Kidney capillary endothelial cell (primary cell): ENCODE results near the gene ANKRD13D.

Source experiments
- DNase-seq: peaks from one replicate; pipeline ENCODE4 v3.0.0-alpha.2; 2018; ENCODE audit warnings: low spot score

ANKRD13D gene

DNA sequence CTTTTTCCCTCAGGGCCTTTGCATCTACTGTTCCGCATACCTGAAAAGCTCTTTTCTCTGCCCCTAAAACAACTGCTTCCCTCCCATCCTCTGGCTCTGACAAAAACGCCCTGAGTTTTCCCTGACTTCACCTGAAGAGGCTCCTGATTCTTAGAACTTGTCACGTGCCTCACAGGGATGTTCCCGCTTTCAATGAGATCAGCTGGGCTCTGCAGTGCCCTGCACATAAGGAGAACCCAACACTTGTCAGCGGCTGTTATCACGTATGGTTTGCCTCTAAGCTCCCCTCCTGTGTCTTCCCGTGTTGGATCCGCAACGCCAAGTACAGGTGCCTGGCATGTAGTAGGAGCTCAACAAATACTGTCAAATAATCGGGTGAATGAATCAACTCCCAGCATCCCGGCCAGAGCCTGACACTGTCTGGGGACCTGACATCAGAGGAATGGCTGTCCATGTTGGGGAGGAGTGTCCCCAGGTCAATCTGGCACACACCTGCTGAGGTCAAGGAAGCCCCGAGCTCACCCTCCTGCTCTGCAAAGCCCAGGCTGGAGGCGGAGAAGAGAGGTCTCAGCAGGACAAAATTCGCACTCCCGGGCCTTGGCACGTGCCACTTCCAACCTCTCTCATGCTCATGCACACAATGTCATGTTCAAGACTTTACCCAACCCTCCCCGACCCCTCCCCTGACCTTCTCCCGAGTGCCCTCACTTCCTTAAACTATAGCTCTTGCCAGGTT, 27.0 kb upstream of the ANKRD13D start:
- no peak for DNase-seq

DNA sequence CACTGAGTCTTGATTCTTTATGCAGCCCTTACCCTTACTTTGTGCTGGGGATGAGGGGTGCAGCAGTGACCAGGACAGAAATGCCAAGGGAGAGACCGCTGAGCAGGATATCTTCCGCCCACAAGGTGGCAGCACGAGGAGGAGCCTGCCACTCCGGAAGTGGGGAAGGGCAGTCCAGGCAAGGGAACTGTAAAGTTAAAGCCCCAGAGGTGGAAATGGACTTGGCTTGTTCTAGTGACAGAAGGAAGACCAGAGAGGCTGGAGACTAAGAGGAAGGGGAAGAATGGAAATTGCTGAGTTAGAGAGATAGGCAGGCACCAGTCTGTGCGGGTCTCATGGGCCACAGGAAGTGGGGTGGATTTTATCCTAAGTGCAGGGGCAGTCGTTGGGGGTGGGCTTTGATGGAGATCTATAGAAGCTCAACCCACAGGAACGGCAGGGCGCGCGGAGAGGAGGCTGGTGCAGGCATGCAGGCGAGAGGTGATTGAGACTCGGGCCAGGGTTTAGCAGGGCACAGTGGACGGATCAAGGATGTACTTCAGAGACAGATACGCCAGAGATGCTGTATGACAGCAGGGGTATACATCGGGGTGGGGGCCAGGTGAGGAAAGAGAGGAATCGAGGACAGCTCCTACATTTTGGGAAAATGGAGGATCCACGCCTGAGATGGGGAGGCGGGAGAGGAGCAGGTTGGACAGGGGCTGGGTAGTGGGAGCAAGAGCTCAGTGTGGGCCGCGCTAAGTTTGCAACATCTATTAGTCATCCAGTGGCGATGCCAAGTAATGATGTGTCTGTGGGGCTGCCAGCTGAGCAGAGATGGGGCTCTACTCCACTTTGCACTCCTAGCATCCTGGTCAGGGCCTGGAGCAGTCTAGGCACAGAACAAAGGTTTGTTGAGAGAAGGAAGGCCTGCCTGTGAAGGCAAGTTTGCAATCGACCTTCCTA, 26.1 kb upstream of the ANKRD13D start:
- peak; percentile 82 for DNase-seq

DNA sequence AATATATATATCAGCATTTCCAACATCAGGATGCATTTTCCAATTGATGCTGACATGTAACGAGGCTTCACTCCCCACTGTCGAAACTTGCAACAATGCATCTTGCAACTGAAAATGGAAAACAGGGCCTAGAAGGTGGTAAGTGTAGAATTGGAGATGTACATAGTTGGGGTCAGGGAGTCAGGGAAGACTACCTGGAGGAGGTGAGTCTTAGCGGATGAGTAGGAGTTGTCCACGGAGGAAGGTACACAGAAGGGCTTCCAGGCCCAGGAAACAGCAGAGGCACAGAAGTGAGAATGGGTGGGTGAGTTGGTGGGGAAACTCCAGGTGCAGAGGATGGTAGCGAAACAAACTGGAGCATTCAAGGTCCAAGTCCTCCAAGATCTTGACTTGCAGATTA, 24.8 kb upstream of the ANKRD13D start:
- no peak for DNase-seq

DNA sequence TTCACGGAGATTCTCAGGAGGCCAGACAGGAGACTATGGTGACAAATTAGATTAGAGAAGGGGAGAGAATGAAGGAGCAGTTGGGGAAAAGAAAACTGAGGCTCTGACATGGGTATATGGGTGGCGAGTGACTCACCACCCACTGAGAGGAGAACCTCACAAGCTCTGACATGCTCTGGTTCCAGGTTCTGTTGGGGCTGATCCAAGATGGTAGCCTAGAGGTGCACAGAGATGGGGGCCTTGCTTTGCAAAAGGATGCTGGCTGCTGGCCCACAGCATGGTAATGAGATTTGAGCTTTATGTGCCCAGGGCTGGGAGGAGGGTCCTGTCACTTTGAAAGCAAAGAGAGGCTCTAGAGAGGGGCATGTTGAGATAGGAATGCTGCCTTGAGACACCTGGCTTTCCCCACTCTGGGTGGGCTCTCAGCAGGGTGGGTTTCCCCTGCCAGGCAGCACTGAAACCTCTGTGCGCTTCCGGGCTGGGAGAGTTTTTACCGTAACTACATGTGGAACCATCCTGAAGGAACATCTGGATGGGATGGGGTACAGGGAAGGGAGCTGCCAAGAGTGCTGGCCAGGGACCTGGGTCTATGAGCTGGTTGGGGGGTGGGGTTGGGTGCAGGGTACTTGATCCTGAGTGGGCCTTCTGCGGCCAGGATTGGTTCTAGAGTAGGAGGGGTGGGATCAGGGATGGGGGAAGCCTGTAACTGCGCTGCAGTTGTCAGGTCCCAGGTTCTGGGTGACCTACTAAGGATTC, 24.0 kb upstream of the ANKRD13D start:
- DNase-seq = no peak

DNA sequence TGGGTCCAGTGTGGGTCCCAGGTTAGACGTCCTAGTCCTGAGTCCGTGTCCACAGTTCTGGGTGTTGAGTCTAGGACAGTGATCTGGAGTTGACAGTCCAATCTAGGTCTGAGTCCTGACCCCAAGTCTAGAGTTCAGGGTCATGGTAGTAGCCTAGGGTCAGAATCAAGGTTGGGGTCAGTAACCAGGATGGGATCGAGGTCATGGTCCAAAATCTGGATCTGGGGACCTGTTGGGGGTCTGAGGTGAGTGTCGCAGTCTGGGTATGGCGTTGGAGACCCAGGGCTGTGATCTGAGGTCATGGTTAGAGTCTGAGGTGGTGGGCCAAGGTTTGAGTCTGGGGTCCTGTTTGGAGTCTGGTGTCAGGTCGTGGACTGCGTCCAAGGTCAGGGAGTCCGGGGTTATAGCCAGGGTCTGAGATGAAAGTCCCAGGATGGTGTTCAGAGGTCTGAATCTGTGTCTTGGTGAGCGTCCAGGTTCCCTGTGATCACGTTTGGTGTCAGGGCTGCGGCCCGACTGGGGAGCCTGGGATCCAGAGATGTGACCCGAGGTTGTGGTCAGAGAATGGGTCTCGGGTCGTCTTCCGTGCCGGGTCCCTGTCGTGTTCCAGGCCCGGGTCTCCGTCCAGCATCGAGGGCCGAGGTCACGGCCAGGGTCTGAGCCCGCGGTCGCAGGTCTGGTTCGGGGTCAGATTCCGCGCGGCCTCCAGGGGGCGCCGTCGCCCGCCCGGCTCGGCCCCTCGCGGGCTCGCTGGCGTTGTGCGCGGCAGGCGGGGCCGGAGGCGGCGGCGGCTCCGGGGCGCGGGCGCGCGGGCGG, 23.3 kb upstream of the ANKRD13D start:
- DNase-seq = no peak

DNA sequence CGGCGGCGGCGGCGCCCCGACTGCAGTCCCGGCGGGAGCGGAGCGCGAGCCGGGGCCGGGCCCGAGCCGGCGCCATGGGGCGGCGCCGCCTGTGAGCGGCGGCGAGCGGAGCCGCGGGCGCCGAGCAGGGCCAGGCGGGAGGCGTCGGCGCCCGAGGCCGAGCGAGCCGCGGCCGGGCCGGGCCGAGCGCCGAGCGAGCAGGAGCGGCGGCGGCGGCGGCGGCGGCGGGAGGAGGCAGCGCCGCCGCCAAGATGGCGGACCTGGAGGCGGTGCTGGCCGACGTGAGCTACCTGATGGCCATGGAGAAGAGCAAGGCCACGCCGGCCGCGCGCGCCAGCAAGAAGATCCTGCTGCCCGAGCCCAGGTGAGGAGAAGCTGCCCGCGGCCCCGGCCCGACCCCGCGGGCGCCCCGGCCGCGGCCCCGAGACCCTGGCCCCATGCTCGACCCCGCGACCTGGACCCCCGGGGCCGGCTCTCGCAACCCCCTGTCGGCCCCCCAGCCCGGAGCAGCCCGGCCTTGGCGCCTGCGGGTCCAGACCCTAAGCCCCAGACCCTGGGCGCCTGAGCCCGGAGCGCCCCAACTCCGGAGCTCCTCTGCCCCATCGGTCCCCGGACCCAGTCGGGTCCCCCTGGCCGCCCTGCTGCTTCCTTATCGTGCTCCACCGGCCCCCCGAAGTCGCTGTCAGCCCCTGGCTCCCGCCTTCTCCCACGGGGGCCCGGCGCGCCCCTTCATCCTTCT, 22.5 kb upstream of the ANKRD13D start, which contains the start of gene GRK2:
TSS of gene GRK2 (plus strand) at position 25 of the 739 bp plus-strand sequence. CDS start at position 252, 227 bp downstream.
- DNase-seq = no peak

DNA sequence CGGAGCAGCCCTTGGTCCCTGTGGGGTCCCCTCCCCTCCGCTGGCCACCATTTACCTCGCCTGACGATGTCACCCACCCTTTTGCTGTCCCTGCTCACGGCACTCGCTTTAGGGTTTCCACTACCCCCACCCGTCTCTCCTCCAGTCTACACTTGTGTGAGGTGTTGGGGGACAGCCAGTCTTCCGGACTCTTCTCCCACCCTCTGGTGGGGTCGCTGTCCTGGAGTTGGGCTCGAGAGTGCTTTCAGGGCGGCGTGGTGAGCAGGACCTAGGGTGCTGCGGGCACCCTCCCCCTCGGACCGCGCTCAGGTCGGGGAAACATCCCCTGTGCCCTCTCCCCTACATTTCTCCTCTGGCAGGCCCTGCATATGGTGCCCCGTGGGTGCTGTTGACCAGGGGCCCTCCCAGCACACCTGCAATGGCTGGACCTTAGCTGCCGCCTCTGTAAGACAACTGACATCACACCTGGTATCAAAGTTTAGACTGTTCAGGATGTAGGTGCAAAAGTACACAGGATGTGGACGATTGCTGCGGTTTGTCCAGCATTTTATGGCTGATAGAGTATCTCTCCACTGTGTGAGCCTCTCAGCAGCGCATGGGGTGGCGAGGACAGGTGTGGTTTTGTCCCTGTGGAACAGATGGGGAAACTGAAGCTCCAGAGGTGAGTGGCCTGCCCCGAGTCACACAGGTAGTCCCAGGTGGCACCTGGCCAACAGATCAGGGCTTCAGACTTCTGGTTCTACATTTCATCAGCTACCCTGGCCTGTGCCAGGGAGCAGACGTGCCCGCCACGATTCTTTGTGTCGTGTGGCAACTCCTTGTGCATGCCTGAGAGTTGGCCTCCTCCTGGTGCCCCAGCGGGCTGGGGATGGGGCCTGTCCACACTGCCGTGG, 21.7 kb upstream of the ANKRD13D start:
- no peak for DNase-seq

DNA sequence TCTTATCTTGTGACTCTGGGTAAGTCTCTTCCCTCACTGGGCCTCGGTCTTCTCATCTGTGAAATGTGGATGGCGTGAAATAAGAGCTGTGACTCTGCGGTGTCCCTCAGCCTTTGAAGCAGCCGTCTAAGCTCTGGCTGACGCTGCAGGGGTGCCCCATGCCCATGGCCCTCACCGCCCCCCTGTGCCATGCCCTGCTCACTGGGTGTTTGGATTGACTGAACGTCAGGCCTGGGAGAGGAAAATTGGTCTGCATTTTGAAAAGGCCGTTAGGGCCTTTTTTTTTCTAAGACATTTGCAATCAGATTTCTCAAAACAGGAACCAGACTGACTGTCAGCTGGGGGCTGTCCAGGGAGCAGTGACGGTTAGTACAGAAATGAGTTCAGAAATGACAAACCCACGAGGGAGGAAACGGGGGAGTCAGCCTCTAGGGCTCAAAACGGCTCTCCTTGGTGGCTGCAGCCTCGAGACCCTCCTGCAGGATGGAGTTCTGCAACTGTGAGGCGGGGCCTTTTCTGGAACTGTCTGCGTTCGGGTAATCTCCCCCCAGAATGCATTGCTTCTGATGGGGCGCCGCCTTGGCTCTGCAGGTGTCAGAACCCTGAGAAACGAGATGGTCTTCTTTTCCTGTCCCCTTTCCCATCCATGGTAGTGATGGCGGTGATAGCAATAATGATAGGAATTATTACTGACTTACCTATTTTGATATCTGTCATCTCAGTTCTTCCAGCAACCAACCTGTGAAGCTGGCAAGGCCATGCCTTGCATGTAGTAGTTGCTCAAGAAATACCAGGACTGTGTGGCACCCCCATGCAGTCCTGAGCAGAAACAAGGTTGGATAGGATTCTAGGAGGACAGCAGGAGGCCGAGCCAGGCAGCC, 20.8 kb upstream of the ANKRD13D start:
- no peak for DNase-seq

DNA sequence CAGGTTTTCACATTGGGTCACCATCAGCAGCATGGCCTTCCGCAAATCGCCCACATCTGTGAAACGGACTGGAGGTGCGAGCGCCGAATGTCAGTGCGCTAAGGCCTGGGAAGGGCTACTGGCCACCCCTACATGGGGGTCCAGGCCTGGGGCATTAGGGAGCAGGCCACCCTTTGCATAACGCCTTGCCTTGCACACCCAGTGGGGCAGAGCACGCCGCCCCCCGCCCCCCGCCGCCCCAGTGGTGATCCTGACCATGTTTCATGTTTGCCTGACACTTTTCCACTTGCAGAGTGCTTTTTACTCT, 20.2 kb upstream of the ANKRD13D start:
- no peak for DNase-seq

DNA sequence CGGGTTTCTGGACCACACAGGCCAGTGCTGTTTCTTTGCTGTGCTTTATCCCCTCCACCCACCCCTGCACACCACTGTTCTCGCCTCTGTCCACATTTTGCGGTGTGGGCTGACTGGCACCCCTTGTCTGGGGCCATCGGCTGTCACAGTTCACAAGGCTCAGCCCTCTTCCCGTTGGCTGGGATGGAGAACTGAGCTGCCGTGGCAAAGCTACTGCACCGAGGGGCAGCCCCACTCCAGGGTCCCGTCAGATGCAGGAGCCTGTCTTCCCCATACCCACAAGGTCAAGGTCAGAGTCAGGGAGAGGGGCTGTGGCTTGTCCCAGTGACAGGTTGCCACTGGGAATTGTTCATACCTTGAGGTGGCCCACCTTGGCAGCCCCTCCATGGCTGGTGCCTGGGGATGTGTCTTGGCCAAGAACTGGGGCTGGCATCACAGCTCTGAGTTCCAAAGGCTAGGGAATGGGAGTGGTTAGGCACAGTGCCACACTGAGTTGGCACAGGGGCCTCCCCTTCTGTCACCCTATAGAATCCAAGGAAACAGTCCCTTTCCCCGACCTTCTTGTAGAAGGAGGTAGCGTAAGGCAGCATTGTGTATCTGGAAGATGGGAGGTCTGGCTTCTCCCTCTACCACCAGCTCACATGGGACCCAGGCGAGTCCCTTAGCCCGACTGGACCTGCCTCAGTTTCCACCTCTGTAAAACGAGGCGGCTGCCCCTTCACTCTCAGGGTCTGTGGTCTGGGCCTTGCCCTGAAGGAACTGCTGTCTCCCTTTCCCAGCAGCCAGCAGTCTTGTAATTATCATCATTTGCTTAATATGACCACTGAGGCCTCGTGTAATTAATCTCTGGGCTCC, 19.5 kb upstream of the ANKRD13D start:
- no peak for DNase-seq

DNA sequence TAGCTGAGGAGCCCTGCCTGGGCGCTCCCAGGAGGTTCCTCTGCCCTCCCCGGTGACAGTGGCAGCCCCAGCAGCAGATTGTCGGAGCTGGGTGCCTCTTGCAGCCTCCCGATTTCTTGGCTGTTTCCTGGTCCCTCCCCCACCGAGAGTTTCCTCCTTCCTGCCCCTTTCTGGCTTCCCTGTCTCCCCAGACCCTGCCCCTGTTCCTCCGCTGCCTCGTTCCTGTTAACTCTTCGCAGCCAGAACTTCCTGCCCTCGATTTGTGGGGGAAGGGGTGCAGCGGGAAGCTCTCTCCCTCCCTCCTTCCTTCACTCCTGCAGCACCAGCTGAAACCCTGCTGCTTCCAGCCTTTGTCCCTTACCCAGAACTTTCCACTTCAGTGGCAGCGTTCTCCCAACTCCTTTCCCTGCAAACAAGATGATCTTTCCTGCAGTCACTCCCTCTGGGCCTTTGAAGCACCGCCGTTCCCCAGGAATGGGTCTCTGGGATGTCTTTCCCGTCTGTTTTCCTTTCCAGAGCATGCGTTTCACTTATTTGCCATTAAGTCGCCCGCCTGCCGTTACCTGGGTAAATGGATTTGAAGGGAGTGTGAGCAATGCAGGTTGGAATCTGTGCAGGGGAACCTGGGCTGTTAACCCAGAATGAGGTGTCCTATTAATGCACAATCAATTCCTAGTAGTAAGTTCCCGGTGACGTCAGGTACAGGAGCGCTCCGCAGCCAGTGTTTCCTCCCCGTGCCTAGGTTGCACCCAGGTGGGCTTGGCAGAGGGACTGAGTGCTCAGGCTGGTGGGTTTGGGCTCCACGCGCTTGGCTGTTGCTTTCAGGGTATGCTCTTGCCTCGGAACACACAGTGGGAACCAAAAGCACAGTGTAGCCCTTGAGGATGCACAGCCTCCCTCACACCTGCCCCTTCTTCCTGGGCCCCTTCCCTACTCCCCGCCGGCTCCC, 18.6 kb upstream of the ANKRD13D start:
- no peak for DNase-seq

DNA sequence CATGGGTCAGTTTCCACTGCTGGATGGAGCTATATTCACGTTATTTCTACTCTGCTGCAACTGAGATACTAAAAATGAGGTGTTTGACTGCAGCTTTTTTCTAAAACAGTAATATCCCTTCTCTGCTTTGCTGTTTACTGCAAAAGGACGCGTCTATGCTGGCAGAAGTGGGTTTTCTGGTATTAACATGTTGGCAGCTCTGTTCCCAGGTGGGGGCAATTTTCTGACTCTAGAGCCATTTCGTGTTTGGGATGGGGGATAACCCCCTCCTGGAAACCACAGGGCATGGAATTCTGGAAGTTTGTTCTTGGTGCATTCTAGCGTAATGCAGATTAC, 17.9 kb upstream of the ANKRD13D start:
- DNase-seq = no peak

DNA sequence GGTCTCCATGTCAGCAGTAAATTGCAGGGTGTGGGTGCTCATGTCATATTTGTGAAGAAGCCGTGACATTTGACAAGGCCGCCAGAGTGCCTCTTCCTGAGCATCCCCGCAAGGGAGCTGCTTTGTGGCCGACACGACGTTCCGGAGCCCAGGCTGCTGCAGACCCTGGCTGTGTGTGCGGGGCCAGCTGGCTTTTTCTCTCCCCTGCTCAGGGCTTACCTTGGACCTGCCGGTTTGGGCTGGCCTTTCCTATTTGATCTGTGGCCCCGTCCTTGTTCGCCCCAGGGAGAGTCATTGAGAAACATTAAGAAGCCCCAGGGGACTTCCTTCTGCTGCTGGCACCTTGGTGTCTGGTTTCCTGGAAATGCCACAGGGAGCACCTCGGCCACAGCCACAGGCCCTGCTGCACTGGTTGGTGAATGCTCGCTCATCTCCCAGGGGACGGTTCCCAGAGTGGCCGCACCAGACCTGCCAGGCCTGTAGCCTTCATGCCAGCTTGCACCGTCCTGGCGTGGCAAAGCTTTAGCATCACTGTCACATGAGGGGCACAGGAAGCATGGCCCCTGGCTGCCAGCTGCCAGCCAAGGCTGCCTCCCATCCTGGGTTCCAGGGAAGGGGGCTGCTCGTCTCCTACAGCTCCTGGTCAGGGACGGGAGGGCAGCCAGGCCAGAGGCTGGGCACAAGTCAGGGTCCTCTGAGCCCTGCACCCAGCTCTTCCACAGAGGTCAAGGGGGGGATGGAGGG, 17.4 kb upstream of the ANKRD13D start:
- no peak for DNase-seq

DNA sequence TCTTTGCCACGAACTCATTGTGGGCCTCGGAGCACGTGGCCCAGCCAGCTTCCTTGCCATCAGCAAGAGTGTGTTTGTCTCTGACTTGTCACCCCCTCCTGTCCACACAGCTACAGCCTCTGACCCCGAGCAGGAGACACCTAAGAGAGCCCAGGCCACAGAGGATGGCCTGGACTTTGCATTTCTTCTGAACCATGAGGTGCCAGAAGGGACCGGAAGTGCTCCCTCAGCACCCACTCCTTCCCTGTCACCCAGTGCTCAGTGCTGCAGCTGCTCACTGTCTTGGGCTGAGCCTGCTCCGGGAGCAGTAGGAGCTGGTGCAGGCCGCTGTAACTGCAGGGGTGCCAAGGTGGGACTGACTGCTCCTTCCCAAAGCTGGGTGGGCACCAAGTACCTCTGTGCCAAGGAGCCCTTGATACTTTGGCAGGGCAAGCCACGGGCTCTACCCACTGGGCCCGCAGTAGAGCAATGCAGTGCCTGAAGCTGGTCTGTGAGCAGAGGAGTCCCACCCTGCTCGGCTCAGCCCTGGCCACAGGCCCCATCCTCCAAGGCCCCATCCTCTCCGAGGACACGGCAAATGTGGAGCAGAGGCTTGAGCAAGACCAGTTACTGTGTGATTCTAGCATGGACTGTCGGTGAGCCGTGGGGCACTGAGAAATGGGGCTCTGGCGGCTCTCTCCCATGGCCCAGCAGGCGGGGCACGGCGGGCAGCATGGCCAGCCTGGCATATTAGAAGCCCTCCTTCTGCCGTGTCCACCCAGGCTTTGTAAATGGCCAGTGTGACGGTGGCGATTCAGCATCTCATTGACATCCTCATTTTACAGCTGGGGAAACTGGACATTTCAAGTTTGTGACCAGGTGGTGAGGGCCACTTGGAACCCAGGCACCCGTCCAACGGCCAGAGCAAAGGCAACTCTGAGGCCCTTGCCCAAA, 16.5 kb upstream of the ANKRD13D start:
- DNase-seq = no peak
